B cell (primary cell): ENCODE measurements around the gene ANKS1B. TPM values are rescaled to one million over a fixed set of nuclear protein-coding genes. Genes with fewer than 3 reads are reported as not detected.
"Not testable (repeated sequence)": the region's sequence is repeated elsewhere in the genome, so short reads cannot be mapped to it uniquely, and the experiment has no call there.

ENCODE experiments used
- ATAC-seq: fragments of 200-7000 bp; cut with Tn5 transposase; one replicate; pipeline ENCODE4 v1.10.0; 2021; ENCODE audit warnings: low read depth, mild to moderate bottlenecking, moderate number of reproducible peaks, moderate library complexity
- CTCF ChIA-PET: fragments of 350-600 bp; sonication (Branson Sonifier 250); formaldehyde crosslinking; loops from one replicate; lab custom pipeline; 2021; ENCODE audit warnings: antibody characterized with exemption, inconsistent platforms; lab: Charles Lee
- POLR2A ChIA-PET: fragments of 350-600 bp; sonication (Branson Sonifier 250); formaldehyde crosslinking; loops from one replicate; lab custom pipeline; 2021; ENCODE audit warnings: antibody characterized with exemption; lab: Charles Lee
- DNase-seq: peaks from one replicate; pipeline ENCODE4 v3.0.0; 2013
- H2AFZ ChIP-seq: 2 replicates; pipeline ENCODE4 v1.6.1; 2012; ENCODE audit warnings: mild to moderate bottlenecking, low read depth, low read length; ENCODE audit not compliant: insufficient read depth, poor library complexity, severe bottlenecking
- H3K27ac ChIP-seq, 2 donors: 1 replicate in 1 of 2; 2 replicates in 1 of 2; pipeline ENCODE4 v1.5.1; 2012 to 2013; ENCODE audit warnings: low read length in 2 of 2, mild to moderate bottlenecking in 2 of 2, moderate library complexity in 1 of 2
- H3K27me3 ChIP-seq, 4 experiments: fragments of 200-600 bp in 1 of 4; sonication (generic) in 1 of 4; replicated peaks in 1 of 4; 1 replicate in 2 of 4; 2 replicates in 2 of 4; pipeline versions ENCODE4 v1.6.1 to v1.7.0; 2013 to 2016; ENCODE audit warnings: low read length in 3 of 4, mild to moderate bottlenecking in 2 of 4, mixed read lengths in 1 of 4, moderate library complexity in 1 of 4; ENCODE audit not compliant: insufficient read depth in 4 of 4, control insufficient read depth in 3 of 4; ENCODE audit errors: control extremely low read depth in 1 of 4
- H3K36me3 ChIP-seq, 2 experiments: replicated peaks in 1 of 2; 1 replicate in 1 of 2; 2 replicates in 1 of 2; pipeline versions ENCODE4 v1.6.1 to v1.7.1; 2013; ENCODE audit warnings: low read length in 1 of 2; ENCODE audit not compliant: insufficient read depth in 2 of 2, control insufficient read depth in 1 of 2; ENCODE audit errors: control extremely low read depth in 1 of 2, extremely low read depth in 1 of 2
- H3K4me1 ChIP-seq, 2 donors: fragments of 200-600 bp in 1 of 2; sonication (generic) in 1 of 2; 1 replicate in 1 of 2; 2 replicates in 1 of 2; pipeline versions ENCODE4 v1.5.1 to v1.6.1; 2013 to 2017; ENCODE audit warnings: low read length in 2 of 2; ENCODE audit not compliant: control insufficient read depth in 2 of 2, insufficient read depth in 2 of 2
- H3K4me2 ChIP-seq: replicated peaks from 2 replicates; pipeline ENCODE3; 2012; ENCODE audit warnings: mild to moderate bottlenecking, low read depth, low read length; ENCODE audit not compliant: poor library complexity, severe bottlenecking
- H3K4me3 ChIP-seq, 5 experiments: fragments of 200-600 bp in 1 of 5; sonication (generic) in 1 of 5; 1 replicate in 3 of 5; 2 replicates in 2 of 5; pipeline versions ENCODE4 v1.5.1 to v1.7.0; 2011 to 2016; ENCODE audit warnings: low read length in 4 of 5, mild to moderate bottlenecking in 4 of 5, low read depth in 2 of 5, control low read depth in 1 of 5, moderate library complexity in 1 of 5; ENCODE audit not compliant: insufficient read depth in 1 of 5; ENCODE audit errors: control extremely low read depth in 1 of 5, extremely low read depth in 1 of 5
- H3K79me2 ChIP-seq: fragments of 200-600 bp; sonication (generic); one replicate; pipeline ENCODE4 v1.6.0; 2016; ENCODE audit warnings: low read length; ENCODE audit not compliant: control insufficient read depth, insufficient read depth
- H3K9ac ChIP-seq: fragments of 200-600 bp; sonication (generic); 2 replicates; pipeline ENCODE4 v1.6.1; 2017; ENCODE audit warnings: mild to moderate bottlenecking, low read length, moderate library complexity
- H3K9me3 ChIP-seq, 3 donors: one replicate each; pipeline versions ENCODE4 v1.6.1 to v1.7.1; 2013; ENCODE audit warnings: low read length in 2 of 3; ENCODE audit not compliant: control insufficient read depth in 2 of 3, insufficient read depth in 1 of 3; ENCODE audit errors: control extremely low read depth in 1 of 3
- H4K20me1 ChIP-seq: 2 replicates; pipeline ENCODE4 v1.6.0; 2012; ENCODE audit warnings: mild to moderate bottlenecking, low read length; ENCODE audit not compliant: insufficient read depth, control insufficient read depth, poor library complexity, severe bottlenecking
- H3K27ac Mint-ChIP-seq: one replicate; pipeline ENCODE4 v1.8.0; 2021; ENCODE audit warnings: mixed read lengths
- H3K27me3 Mint-ChIP-seq: one replicate; pipeline ENCODE4 v1.8.0; 2021; ENCODE audit warnings: mixed read lengths
- H3K4me1 Mint-ChIP-seq: one replicate; pipeline ENCODE4 v1.8.0; 2021; ENCODE audit warnings: mixed read lengths
- H3K4me3 Mint-ChIP-seq: one replicate; pipeline ENCODE4 v1.8.0; 2021; ENCODE audit warnings: mixed read lengths
- H3K9me3 Mint-ChIP-seq: one replicate; pipeline ENCODE4 v1.8.0; 2022; ENCODE audit warnings: mixed read lengths; ENCODE audit not compliant: insufficient read depth
- CTCF ChIP-seq: fragments of 200-600 bp; IDR thresholded peaks from one replicate; pipeline ENCODE4 v1.8.0; 2022; ENCODE audit warnings: antibody characterized with exemption, mild to moderate bottlenecking
- EZH2 ChIP-seq: IDR thresholded peaks from 2 replicates; pipeline ENCODE4 v1.6.1; 2012; ENCODE audit warnings: borderline replicate concordance, low read depth, mild to moderate bottlenecking, moderate library complexity, low read length; ENCODE audit not compliant: insufficient read depth, poor library complexity, severe bottlenecking
- WGBS: methylation state at CpG from one replicate; pipeline ENCODE4 v1.1.5; 2013; ENCODE audit warnings: missing lambda C conversion rate; ENCODE audit not compliant: insufficient coverage; 5-methylcytosine and 5-hydroxymethylcytosine counted together
- intact Hi-C: fragments of 100-400 bp; cut with micrococcal nuclease; formaldehyde crosslinking; loops from one replicate; pipeline ENCODE4 v1.10.0; 2022
- polyA plus RNA-seq: library from polyadenylated mRNA; depleted of rRNA; stranded (reverse); fragments of >200 nt; gene quantifications from 2 replicates; pipeline ENCODE4 v1.2.3, GENCODE V29; 2012
- total RNA-seq, 2 donors: library from RNA; stranded (reverse); fragments of 120-200 nt in 1 of 2; gene quantifications; 1 replicate in 1 of 2; 2 replicates in 1 of 2; pipeline versions ENCODE4 v1.2.3 to v1.2.4, GENCODE V29; 2013 to 2022

Gene ANKS1B
- total and polyA plus RNA-seq, 2 donors (not counting 1 experiment from before 2014, with no cell fraction given) = not detected

- H3K9ac ChIP-seq = no peak overlapping the region
- WGBS = 36% methylated on average over 4 of the region's 5 CpGs
- intact Hi-C loops = no loop called here
- no peak overlapping the region for H2AFZ ChIP-seq
- H3K4me1 ChIP-seq = no peaks in the 10 kb centered on the region
- H3K4me2 ChIP-seq = no peak overlapping the region
- H3K27ac ChIP-seq = no peak overlapping the region
- H4K20me1 ChIP-seq = no peaks in the 10 kb centered on the region
- no peak overlapping the region for H3K27ac Mint-ChIP-seq
- DNase-seq = no peak
- H3K9me3 ChIP-seq = no peaks in the 10 kb centered on the region
- H3K9me3 Mint-ChIP-seq = peaks cover 3% of the 10 kb centered on the region
- H3K27me3 Mint-ChIP-seq = no peaks in the 10 kb centered on the region
- no peaks in the 10 kb centered on the region for H3K27me3 ChIP-seq
- no peak for ATAC-seq
- no peak for TF ChIP-seq CTCF
- no peak for TF ChIP-seq EZH2
- ChIA-PET CTCF (no interaction called here), POLR2A (no interaction called here)
- no peak overlapping the region for H3K4me3 Mint-ChIP-seq
- no peaks in the 10 kb centered on the region for H3K79me2 ChIP-seq
- no peaks in the 10 kb centered on the region for H3K36me3 ChIP-seq
- H3K4me1 Mint-ChIP-seq = no peaks in the 10 kb centered on the region
- no peak overlapping the region for H3K4me3 ChIP-seq
Measured at GRCh38 chr12:99035803-99036202, 948.9 kb downstream of the ANKS1B start.

DNA sequence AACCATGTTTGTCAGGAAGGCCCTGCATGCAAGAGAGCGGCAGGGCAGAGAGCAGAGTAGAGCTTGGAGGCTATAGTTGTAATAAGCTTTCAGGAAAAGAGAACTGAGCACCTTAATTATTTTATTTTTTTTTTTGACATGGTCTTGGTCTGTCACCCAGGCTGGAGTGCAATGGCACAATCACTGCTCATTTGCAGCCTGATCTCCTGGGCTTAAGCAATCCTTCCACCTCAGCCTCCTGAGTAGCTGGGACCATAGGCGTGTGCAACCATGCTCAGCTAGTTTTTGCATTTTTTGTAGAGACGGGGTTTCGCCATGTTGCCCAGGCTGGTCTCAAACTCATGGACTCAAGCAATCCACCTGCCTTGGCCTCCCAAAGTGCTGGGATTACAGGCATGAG, 950.5 kb downstream of the ANKS1B start:
- H3K4me3 Mint-ChIP-seq, ATAC-seq, H3K4me1 ChIP-seq, H2AFZ ChIP-seq, H3K9me3 Mint-ChIP-seq, H3K27me3 ChIP-seq, H3K27ac ChIP-seq, H3K4me1 Mint-ChIP-seq, H4K20me1 ChIP-seq, H3K9ac ChIP-seq, intact Hi-C loops, H3K79me2 ChIP-seq, DNase-seq, H3K4me2 ChIP-seq, POLR2A ChIA-PET, H3K36me3 ChIP-seq, H3K27ac Mint-ChIP-seq, H3K9me3 ChIP-seq, H3K4me3 ChIP-seq, H3K27me3 Mint-ChIP-seq: not testable (repeated sequence)
- WGBS = 95% methylated on average over 4 of the region's 4 CpGs
- CTCF ChIA-PET = interaction anchor here (1.0 to 1.5 kb wide), 3 partner anchors 8 to 11 kb away, joined by 3 to 4 read pairs (median 3); no protein-coding TSS in a partner anchor
